Sigmoid colon (tissue), 4 donors: Measurements from ENCODE around the gene RBM38.

Experiments
- CTCF ChIP-seq, 4 experiments: fragments of 450-650 bp in 3 of 4; fragments of 200-600 bp in 1 of 4; IDR thresholded peaks; one replicate each; pipeline ENCODE4 v1.5.1; 2016 to 2019; ENCODE audit warnings: antibody characterized with exemption in 4 of 4, mild to moderate bottlenecking in 3 of 4, moderate library complexity in 2 of 4
- POLR2A ChIP-seq, 2 donors: fragments of 450-650 bp; IDR thresholded peaks; one replicate each; pipeline ENCODE4 v1.6.1; 2016; ENCODE audit warnings: antibody characterized with exemption in 2 of 2, mild to moderate bottlenecking in 2 of 2, moderate library complexity in 2 of 2
- POLR2AphosphoS5 ChIP-seq, 4 donors: sonication (generic); formaldehyde crosslinking; IDR thresholded peaks; one replicate each; pipeline ENCODE4 v1.6.1; 2017; ENCODE audit warnings: antibody characterized with exemption in 4 of 4

- TF ChIP-seq POLR2A (IDR thresholded peaks at IDR 0.05) = no peak
- no peak for TF ChIP-seq POLR2AphosphoS5 (IDR thresholded peaks at IDR 0.05)
- no peak for TF ChIP-seq CTCF (IDR thresholded peaks at IDR 0.05)
Measured at GRCh38 chr20:57405236-57406016, 14.2 kb downstream of the RBM38 start.
